Activated CD8-positive, alpha-beta memory T cell treated with anti-CD3 and anti-CD28 coated beads, Interleukin-2, amount 50 U/mL, for 1 hour (primary cell): ENCODE measurements around the gene MMP14.
"Not testable (repeated sequence)": the region's sequence is repeated elsewhere in the genome, so short reads cannot be mapped to it uniquely, and the experiment has no call there.

Experiments
- DNase-seq: peaks from one replicate; pipeline ENCODE4 v3.0.0-alpha.2; 2020; ENCODE audit errors: extremely low read depth

MMP14 gene

DNA sequence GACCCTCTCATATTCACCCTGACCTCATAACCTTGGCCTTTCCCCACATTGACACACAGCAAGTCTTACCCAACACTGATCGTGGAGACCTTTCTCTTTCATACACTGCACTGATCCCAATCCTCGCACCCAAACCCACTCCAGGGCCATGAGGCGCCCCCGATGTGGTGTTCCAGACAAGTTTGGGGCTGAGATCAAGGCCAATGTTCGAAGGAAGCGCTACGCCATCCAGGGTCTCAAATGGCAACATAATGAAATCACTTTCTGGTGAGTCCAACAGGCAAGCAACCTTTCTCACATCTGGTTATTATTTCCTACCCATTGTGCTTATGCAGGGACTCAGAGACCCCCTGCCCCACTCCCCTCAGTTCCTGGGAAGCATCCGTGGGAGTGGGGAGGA lies 5.4 kb downstream of the MMP14 start:
- DNase-seq = no peak

GRCh38 chr14:22842211-22843122 lies 6.1 kb downstream of the MMP14 start:
- DNase-seq = no peak

DNA sequence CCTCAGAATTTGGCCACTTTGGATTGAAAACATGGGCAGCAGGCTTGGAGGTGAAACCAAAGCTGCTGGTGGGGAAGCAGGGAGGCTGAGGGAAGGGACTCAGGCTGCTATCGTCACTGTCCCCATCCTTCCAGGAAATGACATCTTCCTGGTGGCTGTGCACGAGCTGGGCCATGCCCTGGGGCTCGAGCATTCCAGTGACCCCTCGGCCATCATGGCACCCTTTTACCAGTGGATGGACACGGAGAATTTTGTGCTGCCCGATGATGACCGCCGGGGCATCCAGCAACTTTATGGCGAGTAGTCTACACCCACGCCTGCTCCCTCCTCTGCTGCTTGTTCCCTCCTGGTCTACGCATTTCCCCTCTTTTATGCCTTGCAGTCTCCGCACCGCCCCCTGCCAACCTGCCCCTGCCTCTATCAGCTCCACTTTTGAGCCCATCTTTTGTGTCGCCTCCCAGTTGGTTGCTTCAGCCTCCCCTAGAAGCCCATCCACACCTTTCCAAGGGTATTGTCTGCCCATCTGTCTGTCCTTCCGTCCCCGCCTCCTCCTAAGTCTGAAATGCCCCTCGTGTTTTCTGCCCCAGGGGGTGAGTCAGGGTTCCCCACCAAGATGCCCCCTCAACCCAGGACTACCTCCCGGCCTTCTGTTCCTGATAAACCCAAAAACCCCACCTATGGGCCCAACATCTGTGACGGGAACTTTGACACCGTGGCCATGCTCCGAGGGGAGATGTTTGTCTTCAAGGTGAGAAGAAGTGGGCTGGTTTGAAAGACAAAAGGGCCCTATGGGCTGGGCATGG lies 6.9 kb downstream of the MMP14 start:
- DNase-seq = no peak

- DNase-seq = no peak
Observed at GRCh38 chr14:22844221-22845102, 8.1 kb downstream of the MMP14 start.

GRCh38 chr14:22845103-22845394 lies 8.7 kb downstream of the MMP14 start:
- DNase-seq = no peak

- no peak for DNase-seq
Observed at GRCh38 chr14:22845821-22846625, 9.6 kb downstream of the MMP14 start.

GRCh38 chr14:22846811-22847307 lies 10.5 kb downstream of the MMP14 start:
- DNase-seq = no peak

DNA sequence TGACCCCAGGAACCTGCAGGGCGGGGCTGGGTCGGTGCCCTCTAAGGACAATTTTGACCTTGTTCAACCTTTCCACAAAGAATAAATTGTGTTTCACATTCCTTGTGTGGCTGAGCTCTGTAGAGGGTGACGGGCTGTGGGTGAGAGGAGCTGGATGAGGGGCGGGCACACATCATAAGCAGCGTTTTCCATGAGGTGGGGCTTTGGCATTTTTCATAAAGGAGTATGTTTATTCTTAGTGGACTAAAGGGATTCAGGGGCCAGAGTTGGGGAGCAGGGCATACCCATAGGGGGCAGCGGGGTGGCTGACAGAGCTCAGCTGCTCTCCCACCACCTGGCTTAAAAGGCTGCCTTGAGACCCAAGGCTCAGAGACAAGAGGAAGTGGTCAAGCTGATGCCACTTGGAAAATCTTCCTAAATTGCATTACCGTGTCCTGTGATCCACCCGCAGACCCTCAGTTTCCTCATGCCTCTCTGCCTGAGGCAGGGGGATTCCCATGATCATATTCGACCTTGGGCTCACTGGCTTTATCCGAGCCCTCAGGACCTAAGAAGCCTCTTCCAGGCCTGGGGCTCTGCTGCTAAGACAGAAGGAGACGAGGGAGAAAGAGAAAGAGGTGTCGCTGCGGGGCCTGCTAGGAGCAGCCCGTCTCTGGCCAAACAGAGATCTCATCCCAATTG lies 11.4 kb downstream of the MMP14 start:
- DNase-seq = no peak

GRCh38 chr14:22848351-22849164 lies 12.2 kb downstream of the MMP14 start:
- DNase-seq = no peak

DNA sequence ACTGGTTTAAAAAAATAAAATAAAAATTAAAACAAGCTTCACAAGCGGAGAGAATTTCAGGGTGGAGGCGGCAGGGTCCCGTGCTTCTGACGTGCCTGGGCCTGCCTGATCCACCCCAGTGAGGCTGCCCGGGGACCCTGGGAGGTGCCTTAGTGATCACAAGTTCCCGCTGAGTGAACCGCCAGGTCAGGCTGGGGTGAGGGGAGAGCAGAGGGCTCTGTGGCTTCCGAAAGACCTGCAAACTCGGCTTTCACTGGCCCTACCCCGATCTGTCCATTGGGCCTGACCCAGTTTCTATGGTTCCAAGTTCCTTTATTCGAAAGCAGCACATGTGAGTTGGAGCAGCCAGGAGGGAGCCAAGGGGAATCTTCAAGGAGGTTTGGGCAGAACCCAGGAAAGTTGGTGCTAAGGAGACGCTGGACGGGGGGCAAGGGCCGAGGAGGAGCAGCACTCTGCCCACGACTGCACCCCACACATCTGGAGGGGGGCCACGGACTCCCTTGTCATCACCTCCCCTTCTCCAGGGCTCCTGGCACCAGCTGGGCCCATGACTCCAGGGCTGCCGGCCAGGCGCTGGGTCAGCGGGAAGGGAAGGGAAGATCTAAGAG lies 12.9 kb downstream of the MMP14 start:
- DNase-seq = no peak

DNA sequence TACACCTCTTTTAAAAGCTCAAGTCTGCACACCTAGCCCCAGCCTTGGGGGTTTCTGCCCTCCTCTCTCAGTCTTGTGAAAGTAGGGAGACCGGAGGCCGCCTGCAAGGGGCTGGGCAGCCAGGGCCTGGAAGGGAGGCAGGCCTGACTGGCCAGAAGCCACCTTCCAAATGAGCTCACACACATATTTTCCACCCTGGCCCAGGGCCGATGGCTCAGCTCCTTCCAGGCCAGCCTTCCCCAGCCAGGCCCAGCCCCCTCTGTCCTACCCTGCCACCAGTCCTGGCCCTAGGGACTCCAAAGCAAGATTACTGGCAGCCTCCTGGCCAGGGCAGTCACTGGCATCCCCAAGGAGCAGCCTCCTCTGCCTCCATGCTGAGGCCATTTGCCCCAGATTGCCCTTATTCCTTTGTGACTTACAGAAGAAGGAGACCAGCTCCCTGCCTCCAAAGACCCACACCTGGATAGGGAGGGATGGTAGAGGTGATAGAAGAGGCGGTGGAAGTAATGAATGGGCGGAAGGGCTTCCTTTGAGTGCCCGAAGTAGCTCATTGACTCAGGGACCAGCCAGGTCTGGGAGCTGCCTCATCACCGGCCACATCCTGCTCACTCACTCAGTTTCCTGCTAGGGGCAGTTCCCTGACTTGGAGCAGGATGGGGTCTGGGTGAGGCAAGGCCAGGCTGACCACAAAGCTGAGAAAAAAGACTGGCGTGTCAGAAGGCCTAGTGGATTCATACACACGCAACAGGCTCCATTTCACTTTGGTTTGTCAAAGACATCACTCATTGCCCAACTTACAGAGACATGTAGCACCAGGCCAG lies 14.8 kb downstream of the MMP14 start:
- DNase-seq = no peak

DNA sequence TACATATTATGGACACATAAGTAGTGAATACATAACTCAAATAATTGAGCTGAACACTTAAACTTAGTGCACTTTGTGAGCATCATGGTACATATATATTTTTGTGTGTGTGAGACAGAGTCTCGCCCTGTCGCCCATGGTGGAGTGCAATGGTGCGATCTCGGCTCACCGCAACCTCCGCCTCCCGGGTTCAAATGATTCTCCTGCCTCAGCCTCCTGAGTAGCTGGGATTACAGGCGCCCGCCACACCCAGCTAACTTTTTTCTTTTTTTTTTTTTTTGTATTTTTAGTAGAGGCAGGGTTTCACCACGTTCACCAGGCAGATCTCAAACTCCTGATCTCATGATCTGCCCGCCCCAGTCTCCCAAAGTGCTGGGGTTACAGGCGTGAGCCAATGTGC lies 15.8 kb downstream of the MMP14 start:
- not testable (repeated sequence) for DNase-seq

DNA sequence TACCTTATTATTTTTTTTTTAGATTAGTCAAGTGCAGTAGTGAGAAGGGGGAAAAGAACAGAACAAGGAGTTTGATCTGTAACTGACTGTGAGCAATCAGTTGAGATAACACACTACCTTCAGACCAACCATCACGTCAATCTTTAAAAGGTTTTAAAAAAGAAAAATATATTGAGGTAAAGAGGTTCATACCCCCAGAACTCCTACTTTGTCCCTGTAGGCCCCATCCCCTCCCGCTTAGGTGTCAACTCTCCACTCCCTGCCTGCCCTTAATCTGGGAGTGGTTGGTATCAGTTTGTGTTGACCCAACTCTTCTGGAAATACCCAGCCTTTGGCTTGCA lies 16.2 kb downstream of the MMP14 start:
- no peak for DNase-seq

DNA sequence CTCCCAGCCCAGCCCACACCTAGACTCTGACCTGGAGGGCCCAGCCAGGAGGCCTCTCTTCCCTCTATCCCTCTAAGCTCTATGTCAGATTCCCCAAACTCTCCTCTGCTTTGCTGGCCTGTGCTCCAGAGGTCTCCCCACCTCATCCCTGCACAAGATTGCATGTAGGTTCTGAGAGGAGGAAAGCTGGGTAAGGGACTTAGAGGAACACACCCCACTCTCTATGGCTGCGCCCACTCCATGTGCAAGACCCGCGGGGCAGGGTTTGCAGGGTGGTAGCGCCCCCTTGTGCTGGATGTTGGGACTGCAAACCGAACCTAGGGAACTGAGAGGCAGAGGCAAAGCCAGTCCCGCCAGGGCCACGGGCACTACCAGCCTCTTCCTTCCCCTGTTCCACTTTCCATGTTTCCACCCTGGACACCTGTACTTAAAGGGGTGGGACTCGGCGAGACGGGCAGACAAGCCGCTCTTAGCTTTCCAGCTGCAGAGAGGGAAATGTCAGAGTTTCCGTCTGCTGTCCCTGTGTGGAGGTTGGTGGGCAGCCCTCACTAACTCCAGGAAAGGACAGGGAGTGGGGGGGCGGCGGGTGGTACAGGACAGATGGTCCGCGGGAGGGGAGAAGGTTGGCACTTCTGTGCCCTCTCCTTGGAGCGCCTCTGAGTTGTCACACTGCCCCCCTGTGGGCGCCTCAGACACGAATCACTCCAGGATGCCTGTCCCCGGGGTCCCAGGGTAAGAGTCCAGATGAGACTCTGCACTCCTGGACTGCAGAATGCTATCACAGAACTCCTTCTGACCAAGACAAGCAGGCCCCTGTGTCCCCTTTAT lies 16.8 kb downstream of the MMP14 start:
- DNase-seq = peak; percentile 63

DNA sequence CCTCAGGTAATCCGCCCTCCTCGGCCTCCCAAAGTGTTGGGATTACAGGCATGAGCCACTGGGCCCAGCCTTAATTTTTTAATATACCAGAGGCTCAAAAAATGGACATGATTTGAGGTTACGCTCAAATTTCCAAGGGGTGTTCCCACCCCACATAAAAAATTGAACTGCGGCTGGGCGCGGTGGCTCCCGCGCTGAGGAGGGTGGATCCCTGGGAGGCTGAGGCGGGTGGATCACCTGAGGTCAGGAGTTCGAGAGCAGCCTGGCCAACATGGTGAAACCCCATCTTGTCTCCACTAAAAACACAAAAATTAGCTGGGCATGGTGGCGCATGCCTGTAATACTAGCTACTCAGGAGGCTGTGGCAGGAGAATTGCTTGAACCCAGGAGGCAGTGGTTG lies 17.9 kb downstream of the MMP14 start:
- DNase-seq = not testable (repeated sequence)

GRCh38 chr14:22854963-22855724 lies 18.8 kb downstream of the MMP14 start:
- no peak for DNase-seq

GRCh38 chr14:22856428-22856827 lies 20.0 kb downstream of the MMP14 start:
- DNase-seq = no peak
